Panc1 (cell line): Measurements from ENCODE around the gene PREP. TPM values are rescaled to one million over a fixed set of nuclear protein-coding genes. Genes with fewer than 3 reads are reported as not detected.

ENCODE experiments used
- ATAC-seq: fragments of 200-7000 bp; cut with Tn5 transposase; 2 replicates; pipeline ENCODE4 v1.9.1; 2020; ENCODE audit warnings: mild to moderate bottlenecking, moderate library complexity
- BruUV-seq: library from RNA; stranded (reverse); fragments of 400-500 nt; replicated peaks from 2 replicates; lab custom pipeline; 2021; lab: Mats Ljungman, UMichigan
- CTCF ChIA-PET: fragments of 300-600 bp; sonication (Branson Sonifier 250); formaldehyde crosslinking; loops from one replicate; lab custom pipeline; 2022; ENCODE audit warnings: antibody characterized with exemption; lab: Charles Lee
- POLR2A ChIA-PET: fragments of 300-600 bp; sonication (Branson Sonifier 250); formaldehyde crosslinking; loops from one replicate; lab custom pipeline; 2022; ENCODE audit warnings: antibody characterized with exemption; lab: Charles Lee
- DNase-seq: peaks from one replicate; pipeline ENCODE4 v3.0.0-alpha.2; 2010; ENCODE audit warnings: low read depth, low spot score
- H3K27ac ChIP-seq: 2 replicates; pipeline ENCODE4 v1.5.1; 2011; ENCODE audit warnings: mild to moderate bottlenecking, low read length, inconsistent platforms
- H3K27me3 ChIP-seq: fragments of 200-500 bp; sonication (Bioruptor generic); 2 replicates; pipeline ENCODE4 v1.6.0; 2014; ENCODE audit warnings: low read length, inconsistent platforms; ENCODE audit not compliant: control insufficient read depth, insufficient read depth
- H3K36me3 ChIP-seq: fragments of 200-500 bp; sonication (Bioruptor generic); 2 replicates; pipeline ENCODE4 v1.5.1; 2014; ENCODE audit warnings: inconsistent platforms, mild to moderate bottlenecking, low read length, moderate library complexity; ENCODE audit not compliant: control insufficient read depth, insufficient read depth
- H3K4me1 ChIP-seq: 2 replicates; pipeline ENCODE4 v1.5.1; 2011; ENCODE audit warnings: inconsistent platforms, mild to moderate bottlenecking, low read length, moderate library complexity; ENCODE audit not compliant: control insufficient read depth, insufficient read depth
- H3K4me3 ChIP-seq, 2 experiments: 2 replicates each; pipeline ENCODE4 v1.5.1; 2011 to 2012; ENCODE audit warnings: low read depth in 2 of 2, low read length in 2 of 2, mild to moderate bottlenecking in 2 of 2, inconsistent platforms in 1 of 2, moderate library complexity in 1 of 2
- H3K9me3 ChIP-seq: fragments of 200-500 bp; sonication (Bioruptor generic); 2 replicates; pipeline ENCODE4 v1.5.1; 2014; ENCODE audit warnings: low read depth, mild to moderate bottlenecking, inconsistent platforms, low read length, moderate library complexity; ENCODE audit not compliant: control insufficient read depth, insufficient read depth
- POLR2AphosphoS5 ChIP-seq: IDR thresholded peaks from 2 replicates; pipeline ENCODE4 v1.6.1; 2012; ENCODE audit warnings: mild to moderate bottlenecking, low read depth, low read length, moderate library complexity
- REST ChIP-seq, 2 experiments: IDR thresholded peaks; 2 replicates each; pipeline ENCODE4 v1.6.1; 2011 to 2012; ENCODE audit warnings: low read depth in 2 of 2, control low read depth in 1 of 2, low read length in 1 of 2, mild to moderate bottlenecking in 1 of 2, moderate library complexity in 1 of 2; ENCODE audit not compliant: insufficient read depth in 1 of 2
- SIN3A ChIP-seq: IDR thresholded peaks from 2 replicates; pipeline ENCODE4 v1.6.1; 2012; ENCODE audit warnings: low read depth, mild to moderate bottlenecking, low read length, moderate library complexity, borderline replicate concordance; ENCODE audit not compliant: insufficient read depth
- TCF7L2 ChIP-seq: IDR thresholded peaks from 2 replicates; pipeline ENCODE4 v1.6.1; 2011; ENCODE audit warnings: mild to moderate bottlenecking, low read depth, low read length, inconsistent platforms
- in situ Hi-C: cut with HindIII; loops from 2 replicates; pipeline ENCODE4 v1.10.0; 2016; ENCODE audit warnings: low sequenced_read_pairs, low pct_unique_long_range_greater_than_20kb
- intact Hi-C: fragments of 100-400 bp; cut with micrococcal nuclease; formaldehyde crosslinking; loops from one replicate; pipeline ENCODE4 v1.10.0; 2022; ENCODE audit not compliant: unreplicated experiment
- total RNA-seq: library from RNA; stranded (reverse); gene quantifications from one replicate; pipeline ENCODE4 v1.2.1, GENCODE V29; 2021; ENCODE audit not compliant: unreplicated experiment
- TF ChIP-seq, protein P1 (sequence below): fragments of 450-650 bp; IDR thresholded peaks from 2 replicates; pipeline ENCODE4 v1.5.1; 2017; ENCODE audit warnings: mild to moderate bottlenecking

Gene PREP
- total RNA-seq, 1 experiment from 2014 or later, result 50.4 TPM

DNA sequence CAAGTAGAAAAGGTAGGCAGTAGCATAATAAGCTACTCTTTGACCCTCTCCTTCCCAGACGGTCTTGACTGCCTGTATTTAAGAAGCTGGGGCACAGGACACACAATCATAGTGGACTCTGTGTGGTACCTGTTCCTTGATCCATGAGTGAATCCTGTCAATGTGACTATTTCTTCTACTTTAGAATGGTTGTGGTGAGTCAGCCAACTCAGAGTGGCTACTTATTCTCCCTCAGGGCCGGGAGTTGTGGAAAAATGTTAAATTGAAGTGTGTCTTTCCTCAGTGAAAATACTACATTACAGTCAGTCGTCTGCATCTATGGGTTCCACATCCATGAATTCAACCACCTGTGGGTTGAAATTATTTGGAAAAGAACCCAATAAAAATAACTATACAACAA is 30.8 kb upstream of the PREP start:
- BruUV-seq, result no TSS peak
- Histone ChIP-seq H3K9me3 (no peaks in the 10 kb centered on the region), H3K4me1 (peaks cover 15% of the 10 kb centered on the region), H3K27me3 (no peaks in the 10 kb centered on the region), H3K27ac (peak overlapping the region; percentile 55), H3K4me3 (no peak overlapping the region), H3K36me3 (no peaks in the 10 kb centered on the region)
- CTCF ChIA-PET, result no interaction called here
- intact Hi-C loops (loop anchor here (5.0 to 10.0 kb wide), 3 partner anchors 49 to 651 kb away; partner anchors contain the start of gene PRDM1), in situ Hi-C loops (no loop called here)
- POLR2A ChIA-PET, result no interaction called here
- DNase-seq (no peak), ATAC-seq (no peak)
- TF ChIP-seq POLR2AphosphoS5 (no peak), TCF7L2 (no peak), REST (IDR thresholded peaks at IDR 0.05; ENCODE audit: insufficient read depth in 1 of 2, low read depth in 2 of 2, low read length in 1 of 2) (no peak), SIN3A (no peak)
- TF ChIP-seq, protein P1, sequence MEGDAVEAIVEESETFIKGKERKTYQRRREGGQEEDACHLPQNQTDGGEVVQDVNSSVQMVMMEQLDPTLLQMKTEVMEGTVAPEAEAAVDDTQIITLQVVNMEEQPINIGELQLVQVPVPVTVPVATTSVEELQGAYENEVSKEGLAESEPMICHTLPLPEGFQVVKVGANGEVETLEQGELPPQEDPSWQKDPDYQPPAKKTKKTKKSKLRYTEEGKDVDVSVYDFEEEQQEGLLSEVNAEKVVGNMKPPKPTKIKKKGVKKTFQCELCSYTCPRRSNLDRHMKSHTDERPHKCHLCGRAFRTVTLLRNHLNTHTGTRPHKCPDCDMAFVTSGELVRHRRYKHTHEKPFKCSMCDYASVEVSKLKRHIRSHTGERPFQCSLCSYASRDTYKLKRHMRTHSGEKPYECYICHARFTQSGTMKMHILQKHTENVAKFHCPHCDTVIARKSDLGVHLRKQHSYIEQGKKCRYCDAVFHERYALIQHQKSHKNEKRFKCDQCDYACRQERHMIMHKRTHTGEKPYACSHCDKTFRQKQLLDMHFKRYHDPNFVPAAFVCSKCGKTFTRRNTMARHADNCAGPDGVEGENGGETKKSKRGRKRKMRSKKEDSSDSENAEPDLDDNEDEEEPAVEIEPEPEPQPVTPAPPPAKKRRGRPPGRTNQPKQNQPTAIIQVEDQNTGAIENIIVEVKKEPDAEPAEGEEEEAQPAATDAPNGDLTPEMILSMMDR, result no peak

GRCh38 chr6:105432797-105433196 is 29.9 kb upstream of the PREP start:
- no peaks in the 10 kb centered on the region for H3K27me3 ChIP-seq
- DNase-seq (no peak), ATAC-seq (peak; percentile 82)
- no peaks in the 10 kb centered on the region for H3K9me3 ChIP-seq
- H3K4me3 ChIP-seq, result no peak overlapping the region
- BruUV-seq, result no TSS peak
- intact Hi-C loops (loop anchor here (5.0 to 10.0 kb wide), 3 partner anchors 50 to 652 kb away; partner anchors contain the start of gene PRDM1), in situ Hi-C loops (no loop called here)
- H3K4me1 ChIP-seq, result peaks cover 15% of the 10 kb centered on the region
- peak; percentile 32; the same call in 1 of the 2 replicates for TF ChIP-seq POLR2AphosphoS5
- TF ChIP-seq, protein P1, result no peak
- peak overlapping the region; percentile 55 for H3K27ac ChIP-seq
- H3K36me3 ChIP-seq, result no peaks in the 10 kb centered on the region
- CTCF ChIA-PET, result interaction anchor here (0.5 to 0.6 kb wide), 2 partner anchors 50 to 492 kb away, joined by 4 to 9 read pairs; no protein-coding TSS in a partner anchor
- POLR2A ChIA-PET, result no interaction called here
